Calu3 (cell line): ENCODE results near the gene KATNAL2. TPM values are rescaled to one million over a fixed set of nuclear protein-coding genes. Genes with fewer than 3 reads are reported as not detected.

Experiments used
- BruUV-seq: library from RNA; stranded (reverse); fragments of 400-500 nt; replicated peaks from 2 replicates; lab custom pipeline; 2021; lab: Mats Ljungman, UMichigan
- CTCF ChIA-PET: fragments of 300-600 bp; sonication (Branson Sonifier 250); formaldehyde crosslinking; loops from one replicate; lab custom pipeline; 2022; ENCODE audit warnings: antibody characterized with exemption; lab: Charles Lee
- DNase-seq: peaks from one replicate; pipeline ENCODE4 v3.0.0; 2022
- H3K27ac Mint-ChIP-seq: one replicate; pipeline ENCODE4 v1.8.0; 2022; ENCODE audit warnings: mixed read lengths; ENCODE audit not compliant: unreplicated experiment
- H3K27me3 Mint-ChIP-seq: one replicate; pipeline ENCODE4 v1.8.0; 2022; ENCODE audit warnings: mixed read lengths; ENCODE audit not compliant: unreplicated experiment
- H3K36me3 Mint-ChIP-seq: one replicate; pipeline ENCODE4 v1.8.0; 2022; ENCODE audit warnings: mild to moderate bottlenecking, moderate library complexity, mixed read lengths; ENCODE audit not compliant: insufficient read depth, unreplicated experiment
- H3K4me1 Mint-ChIP-seq: one replicate; pipeline ENCODE4 v1.8.0; 2022; ENCODE audit warnings: mild to moderate bottlenecking, low read depth, mixed read lengths; ENCODE audit not compliant: unreplicated experiment
- H3K4me3 Mint-ChIP-seq: one replicate; pipeline ENCODE4 v1.8.0; 2022; ENCODE audit warnings: mild to moderate bottlenecking, low read depth, moderate library complexity, mixed read lengths; ENCODE audit not compliant: unreplicated experiment
- H3K9me3 Mint-ChIP-seq: one replicate; pipeline ENCODE4 v1.8.0; 2022; ENCODE audit warnings: low read depth, mixed read lengths; ENCODE audit not compliant: unreplicated experiment
- CTCF ChIP-seq: fragments of 200-600 bp; IDR thresholded peaks from one replicate; pipeline ENCODE4 v1.8.0; 2022; ENCODE audit warnings: antibody characterized with exemption; ENCODE audit not compliant: unreplicated experiment
- intact Hi-C: fragments of 100-400 bp; cut with micrococcal nuclease; formaldehyde crosslinking; loops from one replicate; pipeline ENCODE4 v1.10.0; 2022; ENCODE audit not compliant: unreplicated experiment
- total RNA-seq: library from RNA; stranded (reverse); gene quantifications from 2 replicates; pipeline ENCODE4 v1.2.3, GENCODE V29; 2022

The KATNAL2 gene
- total RNA-seq, 1 experiment from 2014 or later: 5.7 TPM

GRCh38 chr18:47151439-47151838 lies 234.0 kb downstream of the KATNAL2 start:
- H3K27me3 Mint-ChIP-seq: no peaks in the 10 kb centered on the region
- H3K9me3 Mint-ChIP-seq: no peaks in the 10 kb centered on the region
- peaks cover 31% of the 10 kb centered on the region for H3K4me1 Mint-ChIP-seq
- CTCF ChIA-PET: interaction anchor here (0.6 to 0.7 kb wide), 2 partner anchors 14 to 170 kb away, joined by 5 read pairs; no protein-coding TSS in a partner anchor
- peak overlapping the region; percentile 93 for H3K4me3 Mint-ChIP-seq
- TF ChIP-seq CTCF: no peak
- no peak for DNase-seq
- H3K27ac Mint-ChIP-seq: peak overlapping the region; percentile 91
- intact Hi-C loops: no loop called here
- peaks cover 22% of the 10 kb centered on the region for H3K36me3 Mint-ChIP-seq
- BruUV-seq: no TSS peak

Other genes starting within 250 kb of the KATNAL2 start
- gene ST8SIA5, start 160.5 kb upstream of the KATNAL2 start, total RNA-seq: 0.02 TPM in 1 of 2 replicates, not detected in the other
- 30.8 and 33.6 TPM in 2 replicates for gene PIAS2, start 95 bp upstream of the KATNAL2 start, total RNA-seq
- gene ELOA2, start 118.0 kb downstream of the KATNAL2 start, total RNA-seq: not detected in 2 replicates
- gene HDHD2, start 232.9 kb downstream of the KATNAL2 start, total RNA-seq: 30.1 and 31.6 TPM in 2 replicates